ENCODE measurements around the gene PMS1.
A peak's percentile ranks its signal among the peaks of the same experiment; 100 is the strongest.
"Not testable (repeated sequence)": the region's sequence is repeated elsewhere in the genome, so short reads cannot be mapped to it uniquely, and the experiment has no call there.

The PMS1 gene

GRCh38 chr2:189783927-189784867 lies at the start of gene PMS1, which contains the start of gene ORMDL1:
Gene PMS1, plus strand, starts transcription at chr2:189784450. Its CDS starts 7,360 bp downstream, at chr2:189791810.
Gene ORMDL1, minus strand, starts transcription at chr2:189784339. Its CDS starts 1,744 bp downstream, at chr2:189782595.
- DNase-seq (ENCODE audit: low spot score) = peak; percentile 99

- peak; percentile 62 for DNase-seq (ENCODE audit: low spot score)
Observed at GRCh38 chr2:189751080-189751658, 33.1 kb upstream of the PMS1 start.

- DNase-seq (ENCODE audit: low spot score) = no peak
Observed at GRCh38 chr2:189756311-189756952, 27.8 kb upstream of the PMS1 start.

GRCh38 chr2:189760154-189760553 lies 24.1 kb upstream of the PMS1 start:
- not testable (repeated sequence) for DNase-seq (ENCODE audit: low spot score)

GRCh38 chr2:189762229-189762550 lies 22.1 kb upstream of the PMS1 start:
- DNase-seq (ENCODE audit: low spot score) = no peak

GRCh38 chr2:189762551-189763298 lies 21.5 kb upstream of the PMS1 start, which contains the start of gene OSGEPL1:
Gene OSGEPL1, minus strand, starts transcription at chr2:189762792. Its CDS starts 1,152 bp downstream, at chr2:189761640.
- DNase-seq (ENCODE audit: low spot score) = peak; percentile 81

GRCh38 chr2:189763908-189764661 lies 20.2 kb upstream of the PMS1 start:
- no peak for DNase-seq (ENCODE audit: low spot score)

GRCh38 chr2:189770590-189771322 lies 13.5 kb upstream of the PMS1 start:
- no peak for DNase-seq (ENCODE audit: low spot score)

- DNase-seq (ENCODE audit: low spot score) = no peak
Observed at GRCh38 chr2:189772212-189772611, 12.0 kb upstream of the PMS1 start.

- no peak for DNase-seq (ENCODE audit: low spot score)
Observed at GRCh38 chr2:189782221-189782671, 2.0 kb upstream of the PMS1 start.

GRCh38 chr2:189783451-189783926 lies 761 bp upstream of the PMS1 start:
- DNase-seq (ENCODE audit: low spot score) = peak; percentile 9

GRCh38 chr2:189791338-189792042 lies 7.2 kb downstream of the PMS1 start:
- DNase-seq (ENCODE audit: low spot score) = no peak

- DNase-seq (ENCODE audit: low spot score) = no peak
Observed at GRCh38 chr2:189794310-189794709, 10.1 kb downstream of the PMS1 start.

- no peak for DNase-seq (ENCODE audit: low spot score)
Observed at GRCh38 chr2:189797902-189798301, 13.7 kb downstream of the PMS1 start.

GRCh38 chr2:189798312-189799029 lies 14.2 kb downstream of the PMS1 start:
- DNase-seq (ENCODE audit: low spot score) = peak; percentile 57

GRCh38 chr2:189799030-189799331 lies 14.7 kb downstream of the PMS1 start:
- DNase-seq (ENCODE audit: low spot score) = no peak

GRCh38 chr2:189799531-189799930 lies 15.3 kb downstream of the PMS1 start:
- peak; percentile 76 for DNase-seq (ENCODE audit: low spot score)

GRCh38 chr2:189802396-189802912 lies 18.2 kb downstream of the PMS1 start:
- no peak for DNase-seq (ENCODE audit: low spot score)

GRCh38 chr2:189803431-189803830 lies 19.2 kb downstream of the PMS1 start:
- DNase-seq (ENCODE audit: low spot score) = no peak

Data from AG08395 (cell line).